Endothelial cell of umbilical vein (primary cell): Measurements from ENCODE around the gene ZNF670. TPM values are rescaled to one million over a fixed set of nuclear protein-coding genes. Genes with fewer than 3 reads are reported as not detected.

ENCODE experiments used
- BruUV-seq: library from RNA; stranded (reverse); fragments of 400-500 nt; replicated peaks from 2 replicates; lab custom pipeline; 2021; lab: Mats Ljungman, UMichigan
- CTCF ChIA-PET: fragments of 300-600, 350-600 bp; sonication (Branson Sonifier 250); formaldehyde crosslinking; loops from one replicate; lab custom pipeline; 2021; ENCODE audit warnings: antibody characterized with exemption, inconsistent platforms; lab: Charles Lee
- POLR2A ChIA-PET: fragments of 300-600, 350-600 bp; sonication (Branson Sonifier 250); formaldehyde crosslinking; loops from one replicate; lab custom pipeline; 2021; ENCODE audit warnings: antibody characterized with exemption, inconsistent platforms; lab: Charles Lee
- DNase-seq: peaks from one replicate; pipeline ENCODE4 v3.0.0-alpha.2; 2011; ENCODE audit warnings: low read depth, low spot score
- FAIRE-seq: peaks from 2 replicates; lab custom pipeline; 2011; peaks lifted over from hg19 to GRCh38; lab: Jason Lieb, UNC
- H2AFZ ChIP-seq: 2 replicates; pipeline ENCODE4 v1.6.0; 2012; ENCODE audit warnings: low read depth, low read length, control low read depth, inconsistent platforms
- H3K27ac ChIP-seq: 2 replicates; pipeline ENCODE4 v1.5.1; 2011; ENCODE audit warnings: low read depth, mild to moderate bottlenecking, control low read depth, low read length, moderate library complexity; ENCODE audit not compliant: insufficient read depth
- H3K27me3 ChIP-seq, 2 experiments: 2 replicates each; pipeline versions ENCODE4 v1.6.0 to v1.6.1; 2011; ENCODE audit warnings: low read length in 2 of 2, mixed read lengths in 1 of 2; ENCODE audit not compliant: control insufficient read depth in 2 of 2, insufficient read depth in 2 of 2
- H3K36me3 ChIP-seq, 2 experiments: 2 replicates in 1 of 2; 3 replicates in 1 of 2; pipeline ENCODE4 v1.5.1; 2011; ENCODE audit warnings: low read length in 2 of 2, mild to moderate bottlenecking in 1 of 2, moderate library complexity in 1 of 2; ENCODE audit not compliant: control insufficient read depth in 2 of 2, insufficient read depth in 2 of 2; ENCODE audit errors: extremely low read depth in 1 of 2
- H3K4me1 ChIP-seq: 3 replicates; pipeline ENCODE4 v1.5.1; 2011; ENCODE audit warnings: mild to moderate bottlenecking, low read length; ENCODE audit not compliant: control insufficient read depth, insufficient read depth; ENCODE audit errors: extremely low read depth
- H3K4me2 ChIP-seq: 2 replicates; pipeline ENCODE4 v1.6.1; 2011; ENCODE audit warnings: low read length, control low read depth, mixed read lengths; ENCODE audit not compliant: insufficient read depth
- H3K4me3 ChIP-seq, 3 experiments: fragments of 200-600 bp in 1 of 3; sonication (generic), shearing (Covaris generic) in 1 of 3; replicated peaks in 1 of 3; 2 replicates each; pipeline ENCODE4 v1.5.1; 2011 to 2016; ENCODE audit warnings: control low read depth in 3 of 3, low read length in 3 of 3, mild to moderate bottlenecking in 2 of 3, inconsistent platforms in 1 of 3, low read depth in 1 of 3, moderate library complexity in 1 of 3; ENCODE audit not compliant: insufficient read depth in 1 of 3
- H3K79me2 ChIP-seq: 2 replicates; pipeline ENCODE4 v1.6.0; 2012; ENCODE audit warnings: low read length, inconsistent platforms; ENCODE audit not compliant: control insufficient read depth, insufficient read depth
- H3K9ac ChIP-seq: replicated peaks from 2 replicates; pipeline ENCODE3; 2011; ENCODE audit warnings: low read length, control low read depth; ENCODE audit not compliant: insufficient read depth; ENCODE audit errors: extremely low read depth
- H3K9me1 ChIP-seq: replicated peaks from 3 replicates; pipeline ENCODE4 v1.6.0; 2011; ENCODE audit warnings: mild to moderate bottlenecking, low read length; ENCODE audit not compliant: control insufficient read depth, insufficient read depth; ENCODE audit errors: extremely low read depth
- H3K9me3 ChIP-seq: replicated peaks from 2 replicates; pipeline ENCODE4 v1.5.1; 2012; ENCODE audit warnings: low read length, inconsistent platforms; ENCODE audit not compliant: control insufficient read depth, insufficient read depth
- H4K20me1 ChIP-seq: replicated peaks from 2 replicates; pipeline ENCODE3; 2011; ENCODE audit warnings: mild to moderate bottlenecking, low read length; ENCODE audit not compliant: control insufficient read depth, insufficient read depth; ENCODE audit errors: extremely low read depth
- EZH2 ChIP-seq: IDR thresholded peaks from 2 replicates; pipeline ENCODE4 v1.6.1; 2012; ENCODE audit warnings: borderline replicate concordance, low read depth, mild to moderate bottlenecking, moderate library complexity, low read length, inconsistent platforms; ENCODE audit not compliant: severe bottlenecking
- FOS ChIP-seq: IDR thresholded peaks from 2 replicates; pipeline ENCODE4 v1.6.1; 2011; ENCODE audit warnings: mild to moderate bottlenecking, low read length, moderate library complexity, borderline replicate concordance; ENCODE audit not compliant: insufficient read depth
- GATA2 ChIP-seq: IDR thresholded peaks from 2 replicates; pipeline ENCODE4 v1.7.0; 2011; ENCODE audit warnings: low read depth, mild to moderate bottlenecking, moderate library complexity, mixed read lengths, low read length; ENCODE audit not compliant: insufficient read length, insufficient read depth
- JUN ChIP-seq: IDR thresholded peaks from 2 replicates; pipeline ENCODE4 v1.6.1; 2011; ENCODE audit warnings: borderline replicate concordance, low read depth; ENCODE audit not compliant: insufficient read length, insufficient read depth
- MYC ChIP-seq: IDR thresholded peaks from one replicate; pipeline ENCODE4 v1.6.1; 2011; ENCODE audit warnings: mild to moderate bottlenecking, low read depth, low read length
- POLR2A ChIP-seq: IDR thresholded peaks from 2 replicates; pipeline ENCODE4 v1.6.1; 2012; ENCODE audit warnings: low read depth, mild to moderate bottlenecking, control low read depth, low read length
- POLR2AphosphoS5 ChIP-seq: IDR thresholded peaks from 2 replicates; pipeline ENCODE4 v1.6.1; 2012; ENCODE audit warnings: low read depth, mild to moderate bottlenecking, control low read depth, low read length, moderate library complexity; ENCODE audit not compliant: insufficient read depth
- dilution Hi-C: fragments of 300-500 bp; cut with MboI; formaldehyde crosslinking; loops from one replicate; pipeline ENCODE4 v1.15.0; 2019; ENCODE audit warnings: low sequenced_read_pairs; ENCODE audit not compliant: extremely low pct_ligation_motif_present
- intact Hi-C: fragments of 100-400 bp; cut with micrococcal nuclease; formaldehyde crosslinking; loops from one replicate; pipeline ENCODE4 v1.10.0; 2022
- polyA plus RNA-seq, 4 experiments: library from polyadenylated mRNA; depleted of rRNA in 3 of 4; stranded (reverse) in 3 of 4; unstranded in 1 of 4; fragments of >200 nt; gene quantifications; 2 replicates each; pipeline versions ENCODE4 v1.2.1 to v1.2.3, GENCODE V29; 2011 to 2012; ENCODE audit warnings: missing spikeins in 1 of 4
- total RNA-seq: library from RNA; stranded (reverse); gene quantifications from 2 replicates; pipeline ENCODE4 v1.2.3, GENCODE V29; 2021
- TF ChIP-seq, protein P1 (sequence below): IDR thresholded peaks from 2 replicates; pipeline ENCODE4 v1.6.1; 2011; ENCODE audit not compliant: insufficient read depth, insufficient read length
- TF ChIP-seq, protein P2 (sequence below), 2 donors: IDR thresholded peaks; 1 replicate in 1 of 2; 2 replicates in 1 of 2; pipeline ENCODE4 v1.5.1; 2011; ENCODE audit warnings: low read length in 2 of 2, mild to moderate bottlenecking in 2 of 2, moderate library complexity in 2 of 2, control low read depth in 1 of 2, inconsistent platforms in 1 of 2, low read depth in 1 of 2; ENCODE audit not compliant: insufficient read depth in 1 of 2; ENCODE audit errors: extremely low read depth in 1 of 2

Gene ZNF670
- total and polyA plus RNA-seq, 2 donors (not counting 3 experiments of a cell fraction or from before 2014, with no cell fraction given) = 1.3 to 5.2 TPM

DNA sequence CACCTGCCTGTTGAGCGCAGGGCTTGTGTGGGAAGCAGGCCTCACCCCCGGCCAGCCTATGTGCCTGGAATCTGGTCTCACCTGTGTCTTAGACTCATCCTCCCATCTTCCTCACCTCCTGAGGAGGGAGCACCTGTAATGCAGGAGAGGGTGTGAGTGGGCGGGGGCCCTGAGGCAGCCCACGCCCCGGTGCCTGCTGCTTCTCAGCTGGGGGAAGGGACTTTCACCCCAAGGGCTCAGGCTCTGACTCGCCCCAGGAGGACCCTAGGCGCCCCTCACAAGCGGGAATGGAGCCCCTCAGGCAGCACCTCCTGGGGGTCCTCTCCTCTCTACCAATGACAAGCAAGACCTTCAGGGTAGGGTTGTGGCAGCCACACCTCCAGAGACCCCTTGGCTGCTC lies 6.7 kb upstream of the ZNF670 start:
- Histone ChIP-seq H3K4me1 (no peaks in the 10 kb centered on the region), H3K79me2 (no peaks in the 10 kb centered on the region), H3K36me3 (no peaks in the 10 kb centered on the region), H3K9me1 (no peaks in the 10 kb centered on the region), H3K27me3 (no peaks in the 10 kb centered on the region), H4K20me1 (no peaks in the 10 kb centered on the region), H3K27ac (no peak overlapping the region), H2AFZ (no peak overlapping the region), H3K9me3 (no peaks in the 10 kb centered on the region), H3K9ac (no peak overlapping the region), H3K4me2 (no peak overlapping the region), H3K4me3 (no peak overlapping the region)
- no peak for TF ChIP-seq EZH2
- TF ChIP-seq GATA2 = no peak
- TF ChIP-seq FOS = no peak
- TF ChIP-seq POLR2AphosphoS5 = no peak
- no peak for TF ChIP-seq POLR2A
- TF ChIP-seq MYC = no peak
- TF ChIP-seq, protein P1, sequence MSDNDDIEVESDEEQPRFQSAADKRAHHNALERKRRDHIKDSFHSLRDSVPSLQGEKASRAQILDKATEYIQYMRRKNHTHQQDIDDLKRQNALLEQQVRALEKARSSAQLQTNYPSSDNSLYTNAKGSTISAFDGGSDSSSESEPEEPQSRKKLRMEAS = no peak
- TF ChIP-seq JUN = no peak
- TF ChIP-seq, protein P2, sequence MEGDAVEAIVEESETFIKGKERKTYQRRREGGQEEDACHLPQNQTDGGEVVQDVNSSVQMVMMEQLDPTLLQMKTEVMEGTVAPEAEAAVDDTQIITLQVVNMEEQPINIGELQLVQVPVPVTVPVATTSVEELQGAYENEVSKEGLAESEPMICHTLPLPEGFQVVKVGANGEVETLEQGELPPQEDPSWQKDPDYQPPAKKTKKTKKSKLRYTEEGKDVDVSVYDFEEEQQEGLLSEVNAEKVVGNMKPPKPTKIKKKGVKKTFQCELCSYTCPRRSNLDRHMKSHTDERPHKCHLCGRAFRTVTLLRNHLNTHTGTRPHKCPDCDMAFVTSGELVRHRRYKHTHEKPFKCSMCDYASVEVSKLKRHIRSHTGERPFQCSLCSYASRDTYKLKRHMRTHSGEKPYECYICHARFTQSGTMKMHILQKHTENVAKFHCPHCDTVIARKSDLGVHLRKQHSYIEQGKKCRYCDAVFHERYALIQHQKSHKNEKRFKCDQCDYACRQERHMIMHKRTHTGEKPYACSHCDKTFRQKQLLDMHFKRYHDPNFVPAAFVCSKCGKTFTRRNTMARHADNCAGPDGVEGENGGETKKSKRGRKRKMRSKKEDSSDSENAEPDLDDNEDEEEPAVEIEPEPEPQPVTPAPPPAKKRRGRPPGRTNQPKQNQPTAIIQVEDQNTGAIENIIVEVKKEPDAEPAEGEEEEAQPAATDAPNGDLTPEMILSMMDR (IDR thresholded peaks at IDR 0.05; ENCODE audit: extremely low read depth in 1 of 2, insufficient read depth in 1 of 2, low read depth in 1 of 2, low read length in 2 of 2) = no peak
- no TSS peak for BruUV-seq
- ChIA-PET POLR2A (no interaction called here), CTCF (no interaction called here)
- no peak for FAIRE-seq
- dilution Hi-C loops = no loop called here
- intact Hi-C loops = no loop called here
- no peak for DNase-seq
